PC-9 (cell line): ENCODE measurements around the gene TGFBR2.

Experiments
- CTCF ChIP-seq: fragments of 200-600 bp; sonication (generic); conservative IDR thresholded peaks from 2 replicates; pipeline ENCODE4 v1.6.1; 2017; ENCODE audit warnings: mixed run types, antibody characterized with exemption, mild to moderate bottlenecking, moderate library complexity
- EZH2 ChIP-seq: fragments of 200-600 bp; sonication (generic); IDR thresholded peaks from 2 replicates; pipeline ENCODE4 v1.8.0; 2017; ENCODE audit warnings: antibody characterized with exemption, low read depth

- TF ChIP-seq CTCF (no peak), EZH2 (no peak)
Observed at GRCh38 chr3:30737743-30738499, 131.5 kb downstream of the TGFBR2 start.
